Esophagus muscularis mucosa (tissue), 4 donors: ENCODE measurements around the gene NRXN3.

Experiments used
- EP300 ChIP-seq: sonication (generic); formaldehyde crosslinking; IDR thresholded peaks from one replicate; pipeline ENCODE4 v1.6.1; 2017; ENCODE audit warnings: antibody characterized with exemption
- POLR2A ChIP-seq: fragments of 450-650 bp; IDR thresholded peaks from one replicate; pipeline ENCODE4 v1.6.1; 2017; ENCODE audit warnings: antibody characterized with exemption, moderate library complexity, mild to moderate bottlenecking, low read depth
- POLR2AphosphoS5 ChIP-seq, 2 donors: sonication (generic); formaldehyde crosslinking; IDR thresholded peaks; one replicate each; pipeline ENCODE4 v1.6.1; 2017; ENCODE audit warnings: antibody characterized with exemption in 2 of 2
- TF ChIP-seq, protein P1 (sequence below), 3 experiments: fragments of 200-600 bp in 2 of 3; fragments of 450-650 bp in 1 of 3; sonication (generic) in 2 of 3; IDR thresholded peaks; one replicate each; pipeline ENCODE4 v1.5.1; 2017 to 2019; ENCODE audit warnings: antibody characterized with exemption in 3 of 3, mild to moderate bottlenecking in 2 of 3, moderate library complexity in 1 of 3

DNA sequence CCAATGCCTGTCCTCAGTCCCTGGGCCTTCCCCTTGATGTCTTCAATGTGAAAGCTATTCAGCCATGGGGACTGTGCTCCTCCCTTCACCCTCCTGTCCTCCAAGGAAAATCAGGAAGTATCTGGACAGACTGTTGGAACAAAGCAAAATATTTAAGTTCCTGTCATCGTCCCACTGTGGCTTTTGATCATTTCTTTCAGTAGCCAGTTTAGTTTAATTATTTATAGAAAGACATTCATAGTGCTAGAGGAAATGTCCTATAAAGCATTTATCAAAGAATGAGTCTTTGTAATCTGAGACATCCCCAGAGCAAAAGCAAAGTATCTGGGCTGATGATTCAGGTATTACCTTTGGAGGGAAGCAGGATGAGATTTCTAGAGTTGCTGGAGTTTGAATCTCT, 254.1 kb downstream of the NRXN3 start:
- TF ChIP-seq POLR2A (no peak), POLR2AphosphoS5 (IDR thresholded peaks at IDR 0.05) (no peak), EP300 (no peak)
- TF ChIP-seq, protein P1, sequence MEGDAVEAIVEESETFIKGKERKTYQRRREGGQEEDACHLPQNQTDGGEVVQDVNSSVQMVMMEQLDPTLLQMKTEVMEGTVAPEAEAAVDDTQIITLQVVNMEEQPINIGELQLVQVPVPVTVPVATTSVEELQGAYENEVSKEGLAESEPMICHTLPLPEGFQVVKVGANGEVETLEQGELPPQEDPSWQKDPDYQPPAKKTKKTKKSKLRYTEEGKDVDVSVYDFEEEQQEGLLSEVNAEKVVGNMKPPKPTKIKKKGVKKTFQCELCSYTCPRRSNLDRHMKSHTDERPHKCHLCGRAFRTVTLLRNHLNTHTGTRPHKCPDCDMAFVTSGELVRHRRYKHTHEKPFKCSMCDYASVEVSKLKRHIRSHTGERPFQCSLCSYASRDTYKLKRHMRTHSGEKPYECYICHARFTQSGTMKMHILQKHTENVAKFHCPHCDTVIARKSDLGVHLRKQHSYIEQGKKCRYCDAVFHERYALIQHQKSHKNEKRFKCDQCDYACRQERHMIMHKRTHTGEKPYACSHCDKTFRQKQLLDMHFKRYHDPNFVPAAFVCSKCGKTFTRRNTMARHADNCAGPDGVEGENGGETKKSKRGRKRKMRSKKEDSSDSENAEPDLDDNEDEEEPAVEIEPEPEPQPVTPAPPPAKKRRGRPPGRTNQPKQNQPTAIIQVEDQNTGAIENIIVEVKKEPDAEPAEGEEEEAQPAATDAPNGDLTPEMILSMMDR (IDR thresholded peaks at IDR 0.05), result no peak
